Motor neuron (in vitro differentiated cells): ENCODE measurements around the gene PLCB2. TPM values are rescaled to one million over a fixed set of nuclear protein-coding genes. Genes with fewer than 3 reads are reported as not detected.

Experiments
- ATAC-seq, 8 experiments: fragments of 200-7000 bp; cut with Tn5 transposase; replicated peaks in 6 of 8; 2 replicates each; pipeline ENCODE4 v1.8.0; 2021; ENCODE audit warnings: mild to moderate bottlenecking in 8 of 8, moderate library complexity in 8 of 8
- H3K27ac ChIP-seq, 2 donors: fragments of 250-450 bp; sonication (Bioruptor Pico); 2 replicates each; pipeline ENCODE4 v1.9.0; 2021; ENCODE audit warnings: antibody characterized with exemption in 2 of 2, mild to moderate bottlenecking in 2 of 2, moderate library complexity in 1 of 2
- H3K4me1 ChIP-seq, 2 donors: fragments of 250-450 bp; sonication (Bioruptor Pico); replicated peaks in 1 of 2; 2 replicates each; pipeline ENCODE4 v1.6.1; 2021; ENCODE audit warnings: antibody characterized with exemption in 2 of 2, mild to moderate bottlenecking in 2 of 2, moderate library complexity in 1 of 2
- H3K4me3 ChIP-seq, 5 donors: fragments of 250-450 bp; sonication (Bioruptor Pico); 2 replicates each; pipeline ENCODE4 v1.9.0; 2021; ENCODE audit warnings: antibody characterized with exemption in 5 of 5, mild to moderate bottlenecking in 5 of 5, moderate library complexity in 4 of 5
- WGBS, 10 experiments: fragments of 450-650 bp; shearing (Covaris generic); methylation state at CpG; one replicate each; pipeline ENCODE4 v1.0.0; 2022; 5-methylcytosine and 5-hydroxymethylcytosine counted together
- in situ Hi-C, 9 experiments: fragments of 400-800 bp; cut with MboI; loops; one replicate each; pipeline ENCODE4 v1.15.0; 2021; ENCODE audit warnings: low sequenced_read_pairs in 9 of 9, low pct_unique_long_range_greater_than_20kb in 2 of 9; ENCODE audit not compliant: unreplicated experiment in 9 of 9
- total RNA-seq, 8 experiments: library from RNA; unstranded; fragments of 300-600 nt; gene quantifications; 2 replicates each; pipeline versions ENCODE4 v1.2.3 to v1.2.4, GENCODE V29; 2022

PLCB2 gene
- 1 to 10 TPM in 6 of 8 experiments, under 1 TPM in 2; 0.87 to 3.3 (median 1.6) TPM for total RNA-seq

GRCh38 chr15:40307421-40308211, at the start of gene PLCB2:
PLCB2 (minus strand) TSS chr15:40307935; CDS start chr15:40307672, 263 bp downstream.
- no peak within 1 kb of the TSS for H3K4me3 ChIP-seq
- peaks cover 18 to 29% of the 10 kb centered on the region in 2 donors for H3K4me1 ChIP-seq
- ATAC-seq, result peak in 7 of 8 experiments; percentile 37 to 76 (median 67)
- peak within 1 kb of the TSS in 1 of 2 donors; percentile 49 for H3K27ac ChIP-seq
- in situ Hi-C loops, result no loop called here
- WGBS, 10 experiments, result 60 to 93% (median 60%) methylated on average over 1 to 2 of the region's 15 CpGs; no CpG with 5 or more reads in 7 of the 10 experiments

- WGBS, 10 experiments, result no CpG with 5 or more reads among the region's 1 CpG
- H3K4me3 ChIP-seq, result peak overlapping the region; percentile 61 to 87 (median 64)
- H3K27ac ChIP-seq, result no peak overlapping the region
- peaks cover 15 to 24% of the 10 kb centered on the region in 2 donors for H3K4me1 ChIP-seq
- in situ Hi-C loops, result no loop called here
- no peak for ATAC-seq
Observed at GRCh38 chr15:40357246-40357645, 49.5 kb upstream of the PLCB2 start.

- 80% methylated on average over 2 of the region's 5 CpGs; no CpG with 5 or more reads in 9 of the 10 experiments for WGBS, 10 experiments
- Histone ChIP-seq H3K27ac (no peak overlapping the region), H3K4me1 (peaks cover 15 to 24% of the 10 kb centered on the region in 2 donors), H3K4me3 (no peak overlapping the region)
- in situ Hi-C loops, result no loop called here
- no peak for ATAC-seq
Observed at GRCh38 chr15:40355976-40356585, 48.3 kb upstream of the PLCB2 start.

GRCh38 chr15:40354408-40355171, 46.9 kb upstream of the PLCB2 start:
- in situ Hi-C loops, result no loop called here
- H3K4me3 ChIP-seq, result no peak overlapping the region
- peaks cover 15 to 24% of the 10 kb centered on the region in 2 donors for H3K4me1 ChIP-seq
- no peak overlapping the region for H3K27ac ChIP-seq
- ATAC-seq, result peak in 4 of 8 experiments; percentile 30 to 65 (median 62)
- WGBS, 10 experiments, result 0 to 48% (median 22%) methylated on average over 1 to 4 of the region's 9 CpGs; no CpG with 5 or more reads in 2 of the 10 experiments

GRCh38 chr15:40353697-40354096, 46.0 kb upstream of the PLCB2 start:
- Histone ChIP-seq H3K4me1 (peaks cover 15 to 16% of the 10 kb centered on the region in 2 donors), H3K27ac (no peak overlapping the region), H3K4me3 (no peak overlapping the region)
- in situ Hi-C loops, result no loop called here
- 67 to 80% (median 69%) methylated on average over 1 to 5 of the region's 5 CpGs; no CpG with 5 or more reads in 6 of the 10 experiments for WGBS, 10 experiments
- ATAC-seq, result no peak

GRCh38 chr15:40352281-40352901, 44.7 kb upstream of the PLCB2 start:
- 20 to 100% (median 80%) methylated on average over 1 to 4 of the region's 7 CpGs; no CpG with 5 or more reads in 1 of the 10 experiments for WGBS, 10 experiments
- in situ Hi-C loops, result no loop called here
- Histone ChIP-seq H3K4me3 (no peak overlapping the region), H3K27ac (no peak overlapping the region), H3K4me1 (peaks cover 13 to 14% of the 10 kb centered on the region in 2 donors)
- no peak for ATAC-seq

GRCh38 chr15:40349163-40349562, 41.4 kb upstream of the PLCB2 start:
- Histone ChIP-seq H3K4me3 (no peak overlapping the region), H3K4me1 (peaks cover 3 to 4% of the 10 kb centered on the region in 2 donors), H3K27ac (no peak overlapping the region)
- no peak for ATAC-seq
- 67 to 100% (median 89%) methylated on average over 1 to 3 of the region's 5 CpGs; no CpG with 5 or more reads in 3 of the 10 experiments for WGBS, 10 experiments
- in situ Hi-C loops, result no loop called here

- 78 to 85% methylated on average over 4 of the region's 5 CpGs; no CpG with 5 or more reads in 8 of the 10 experiments for WGBS, 10 experiments
- no peak for ATAC-seq
- in situ Hi-C loops, result no loop called here
- Histone ChIP-seq H3K27ac (no peak overlapping the region), H3K4me3 (no peak overlapping the region), H3K4me1 (no peaks in the 10 kb centered on the region)
Observed at GRCh38 chr15:40348474-40348870, 40.7 kb upstream of the PLCB2 start.

- 70 to 74% methylated on average over 2 to 3 of the region's 11 CpGs; no CpG with 5 or more reads in 8 of the 10 experiments for WGBS, 10 experiments
Observed at GRCh38 chr15:40347559-40348473, 40.1 kb upstream of the PLCB2 start.

GRCh38 chr15:40346579-40347558, 39.1 kb upstream of the PLCB2 start:
- in situ Hi-C loops, result no loop called here
- Histone ChIP-seq H3K27ac (no peak overlapping the region), H3K4me1 (no peaks in the 10 kb centered on the region), H3K4me3 (no peak overlapping the region)
- no peak for ATAC-seq
- 60 to 100% (median 85%) methylated on average over 1 to 4 of the region's 15 CpGs; no CpG with 5 or more reads in 4 of the 10 experiments for WGBS, 10 experiments

More at GRCh38 chr15:40347559-40348473, 40.1 kb upstream of the PLCB2 start:
- ATAC-seq, result peak in 1 of 8 experiments; percentile 16
- in situ Hi-C loops, result no loop called here
- Histone ChIP-seq H3K27ac (no peak overlapping the region), H3K4me3 (no peak overlapping the region), H3K4me1 (no peaks in the 10 kb centered on the region)
